Measurements from ENCODE around the gene DAGLA. TPM values are rescaled to one million over a fixed set of nuclear protein-coding genes. Genes with fewer than 3 reads are reported as not detected.

The DAGLA gene
- total and polyA plus RNA-seq, 12 donors = 0.44 to 4.2 (median 2.3) TPM

DNA sequence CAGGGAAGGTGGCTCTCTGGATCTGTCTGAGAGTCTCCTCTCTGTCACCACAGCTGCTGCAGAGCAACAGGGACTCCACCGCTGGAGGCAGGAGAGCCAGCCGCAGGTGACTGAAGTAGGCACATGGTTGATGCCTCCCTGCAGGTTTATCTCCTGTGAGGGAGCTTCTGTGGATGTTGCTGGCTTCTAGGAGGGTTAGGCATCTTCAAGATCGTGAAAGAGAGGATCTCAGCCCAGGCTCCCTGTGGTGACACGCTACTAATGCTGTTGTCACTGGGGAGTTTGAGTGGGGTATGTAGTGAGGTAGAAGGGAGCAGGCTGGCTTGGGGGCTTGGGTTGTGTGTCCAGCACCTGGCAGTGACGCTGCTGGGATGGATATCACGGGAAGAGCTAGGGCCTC lies 34.1 kb downstream of the DAGLA start:
- intact Hi-C loops (cut with DNase I) = no loop called here
- Histone ChIP-seq H3K4me3 (no peak overlapping the region), H3K4me1 (replicated peaks in 1 of 2) (peaks cover 0 to 7% of the 10 kb centered on the region in 2 donors), H3K36me3 (replicated peaks in 1 of 2) (no peaks in the 10 kb centered on the region), H3K9me3 (replicated peaks in 1 of 3) (no peaks in the 10 kb centered on the region), H3K27ac (no peak overlapping the region), H3K27me3 (no peaks in the 10 kb centered on the region)
- 72 to 100% (median 88%) methylated on average over 2 to 6 of the region's 6 CpGs for WGBS, 4 donors
- no peak for DNase-seq
- TF ChIP-seq, protein P1, sequence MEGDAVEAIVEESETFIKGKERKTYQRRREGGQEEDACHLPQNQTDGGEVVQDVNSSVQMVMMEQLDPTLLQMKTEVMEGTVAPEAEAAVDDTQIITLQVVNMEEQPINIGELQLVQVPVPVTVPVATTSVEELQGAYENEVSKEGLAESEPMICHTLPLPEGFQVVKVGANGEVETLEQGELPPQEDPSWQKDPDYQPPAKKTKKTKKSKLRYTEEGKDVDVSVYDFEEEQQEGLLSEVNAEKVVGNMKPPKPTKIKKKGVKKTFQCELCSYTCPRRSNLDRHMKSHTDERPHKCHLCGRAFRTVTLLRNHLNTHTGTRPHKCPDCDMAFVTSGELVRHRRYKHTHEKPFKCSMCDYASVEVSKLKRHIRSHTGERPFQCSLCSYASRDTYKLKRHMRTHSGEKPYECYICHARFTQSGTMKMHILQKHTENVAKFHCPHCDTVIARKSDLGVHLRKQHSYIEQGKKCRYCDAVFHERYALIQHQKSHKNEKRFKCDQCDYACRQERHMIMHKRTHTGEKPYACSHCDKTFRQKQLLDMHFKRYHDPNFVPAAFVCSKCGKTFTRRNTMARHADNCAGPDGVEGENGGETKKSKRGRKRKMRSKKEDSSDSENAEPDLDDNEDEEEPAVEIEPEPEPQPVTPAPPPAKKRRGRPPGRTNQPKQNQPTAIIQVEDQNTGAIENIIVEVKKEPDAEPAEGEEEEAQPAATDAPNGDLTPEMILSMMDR (IDR thresholded peaks at IDR 0.05) = no peak

DNA sequence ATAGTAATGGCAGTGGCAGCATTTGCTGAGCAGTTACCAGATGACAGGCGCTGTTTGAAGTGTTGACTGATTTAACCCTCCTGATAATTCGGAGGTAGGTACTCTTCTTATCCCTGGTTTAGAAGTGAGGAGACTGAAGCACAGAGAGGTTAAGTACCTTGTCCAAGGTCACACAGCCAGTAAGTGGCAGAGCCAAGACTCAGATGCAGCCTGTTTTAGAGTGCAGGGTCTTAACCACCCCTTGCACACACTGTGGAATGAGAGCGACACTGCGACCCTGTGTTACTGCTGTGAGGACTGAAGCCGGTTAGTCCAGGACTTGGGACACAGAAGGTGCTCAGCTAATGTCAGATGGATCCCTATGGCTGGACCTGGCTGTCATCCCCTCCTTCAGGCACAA lies 34.7 kb downstream of the DAGLA start:
- Histone ChIP-seq H3K27me3 (no peaks in the 10 kb centered on the region), H3K36me3 (replicated peaks in 1 of 2) (no peaks in the 10 kb centered on the region), H3K9me3 (replicated peaks in 1 of 3) (no peaks in the 10 kb centered on the region), H3K27ac (no peak overlapping the region), H3K4me1 (replicated peaks in 1 of 2) (peaks cover 0 to 7% of the 10 kb centered on the region in 2 donors), H3K4me3 (no peak overlapping the region)
- 88 to 96% (median 92%) methylated on average over 2 to 5 of the region's 5 CpGs for WGBS, 4 donors
- no peak for DNase-seq
- TF ChIP-seq POLR2A (IDR thresholded peaks at IDR 0.05) = no peak
- TF ChIP-seq, protein P1 (IDR thresholded peaks at IDR 0.05) = no peak
- intact Hi-C loops (cut with DNase I) = no loop called here

GRCh38 chr11:61715867-61716266 lies 35.7 kb downstream of the DAGLA start:
- 69 to 80% (median 77%) methylated on average over 4 of the region's 4 CpGs for WGBS, 4 donors
- no peak for TF ChIP-seq POLR2A (IDR thresholded peaks at IDR 0.05)
- TF ChIP-seq, protein P1 (IDR thresholded peaks at IDR 0.05) = no peak
- Histone ChIP-seq H3K4me3 (no peak overlapping the region), H3K36me3 (replicated peaks in 1 of 2) (no peaks in the 10 kb centered on the region), H3K9me3 (replicated peaks in 1 of 3) (no peaks in the 10 kb centered on the region), H3K4me1 (replicated peaks in 1 of 2) (peaks cover 0 to 7% of the 10 kb centered on the region in 2 donors), H3K27me3 (no peaks in the 10 kb centered on the region), H3K27ac (no peak overlapping the region)
- no peak for DNase-seq
- intact Hi-C loops (cut with DNase I) = no loop called here

- H3K9me3 ChIP-seq (replicated peaks in 1 of 3) = no peaks in the 10 kb centered on the region
- DNase-seq = no peak
- intact Hi-C loops (cut with DNase I) = no loop called here
- TF ChIP-seq, protein P1 (IDR thresholded peaks at IDR 0.05) = no peak
- TF ChIP-seq POLR2A (IDR thresholded peaks at IDR 0.05) = no peak
- H3K36me3 ChIP-seq (replicated peaks in 1 of 2) = no peaks in the 10 kb centered on the region
- H3K4me3 ChIP-seq = no peak overlapping the region
- H3K4me1 ChIP-seq (replicated peaks in 1 of 2) = peaks cover 0 to 7% of the 10 kb centered on the region in 2 donors
- no peaks in the 10 kb centered on the region for H3K27me3 ChIP-seq
- H3K27ac ChIP-seq = no peak overlapping the region
- 83 to 93% (median 88%) methylated on average over 8 to 13 of the region's 13 CpGs for WGBS, 4 donors
These were observed 36.5 kb downstream of the DAGLA start for GRCh38 chr11:61716478-61717285.
